CD14-positive monocyte (primary cell): Measurements from ENCODE around the gene PDE9A. TPM values are rescaled to one million over a fixed set of nuclear protein-coding genes. Genes with fewer than 3 reads are reported as not detected.

ENCODE experiments used
- DNase-seq, 3 donors: peaks; one replicate each; pipeline ENCODE4 v3.0.0-alpha.2; 2011 to 2022
- H2AFZ ChIP-seq: 2 replicates; pipeline ENCODE4 v1.6.0; 2012; ENCODE audit warnings: mild to moderate bottlenecking, low read depth, low read length, inconsistent platforms; ENCODE audit not compliant: insufficient read depth, poor library complexity, severe bottlenecking
- H3K27ac ChIP-seq, 2 donors: 1 replicate in 1 of 2; 2 replicates in 1 of 2; pipeline ENCODE4 v1.5.1; 2012 to 2013; ENCODE audit warnings: low read length in 2 of 2, control low read depth in 1 of 2, inconsistent platforms in 1 of 2, low read depth in 1 of 2, mild to moderate bottlenecking in 1 of 2
- H3K27me3 ChIP-seq, 2 donors: one replicate each; pipeline versions ENCODE4 v1.6.0 to v1.6.1; 2011 to 2013; ENCODE audit warnings: low read length in 2 of 2; ENCODE audit not compliant: control insufficient read depth in 2 of 2, insufficient read depth in 2 of 2
- H3K36me3 ChIP-seq, 2 donors: replicated peaks in 1 of 2; 1 replicate in 1 of 2; 2 replicates in 1 of 2; pipeline versions ENCODE4 v1.5.1 to v1.6.1; 2012 to 2013; ENCODE audit warnings: low read length in 2 of 2, control low read depth in 1 of 2, inconsistent platforms in 1 of 2, mild to moderate bottlenecking in 1 of 2; ENCODE audit not compliant: insufficient read depth in 2 of 2, control insufficient read depth in 1 of 2
- H3K4me1 ChIP-seq, 2 donors: 1 replicate in 1 of 2; 2 replicates in 1 of 2; pipeline versions ENCODE4 v1.5.1 to v1.6.1; 2012 to 2013; ENCODE audit warnings: low read length in 2 of 2, control low read depth in 1 of 2, inconsistent platforms in 1 of 2, mild to moderate bottlenecking in 1 of 2, moderate library complexity in 1 of 2; ENCODE audit not compliant: insufficient read depth in 2 of 2, control insufficient read depth in 1 of 2
- H3K4me2 ChIP-seq: replicated peaks from 2 replicates; pipeline ENCODE3; 2012; ENCODE audit warnings: low read length, moderate library complexity, mild to moderate bottlenecking; ENCODE audit not compliant: poor library complexity, severe bottlenecking; ENCODE audit errors: extremely low read depth
- H3K4me3 ChIP-seq, 3 experiments: fragments of 200-600 bp in 1 of 3; sonication (generic) in 1 of 3; replicated peaks in 1 of 3; 1 replicate in 2 of 3; 2 replicates in 1 of 3; pipeline ENCODE4 v1.5.1; 2011 to 2013; ENCODE audit warnings: low read length in 3 of 3, mild to moderate bottlenecking in 3 of 3, control low read depth in 2 of 3, low read depth in 2 of 3, inconsistent platforms in 1 of 3, moderate library complexity in 1 of 3
- H3K79me2 ChIP-seq: 2 replicates; pipeline ENCODE4 v1.6.0; 2012; ENCODE audit warnings: mild to moderate bottlenecking, control low read depth, inconsistent platforms, low read length, moderate library complexity; ENCODE audit not compliant: insufficient read depth
- H3K9ac ChIP-seq: 2 replicates; pipeline ENCODE4 v1.6.0; 2017; ENCODE audit warnings: low read length, mild to moderate bottlenecking; ENCODE audit not compliant: insufficient read depth, poor library complexity, severe bottlenecking
- H3K9me3 ChIP-seq, 2 donors: replicated peaks in 1 of 2; 1 replicate in 1 of 2; 2 replicates in 1 of 2; pipeline versions ENCODE4 v1.5.1 to v1.6.1; 2012 to 2013; ENCODE audit warnings: low read length in 2 of 2, control low read depth in 1 of 2; ENCODE audit not compliant: control insufficient read depth in 1 of 2, insufficient read depth in 1 of 2
- H4K20me1 ChIP-seq: 2 replicates; pipeline ENCODE4 v1.6.0; 2012; ENCODE audit warnings: mild to moderate bottlenecking, low read length, control low read depth, moderate library complexity; ENCODE audit not compliant: insufficient read depth
- H3K27ac Mint-ChIP-seq, 7 donors: one replicate each; pipeline ENCODE4 v1.8.0; 2020; ENCODE audit warnings: mild to moderate bottlenecking in 7 of 7, mixed read lengths in 7 of 7, moderate library complexity in 6 of 7, inconsistent platforms in 2 of 7
- H3K27me3 Mint-ChIP-seq, 3 donors: one replicate each; pipeline ENCODE4 v1.8.0; 2021 to 2022; ENCODE audit warnings: low read depth in 3 of 3, mild to moderate bottlenecking in 3 of 3, mixed read lengths in 3 of 3, moderate library complexity in 3 of 3, inconsistent platforms in 1 of 3
- H3K36me3 Mint-ChIP-seq, 2 donors: one replicate each; pipeline ENCODE4 v1.8.0; 2020; ENCODE audit warnings: mixed read lengths in 2 of 2, inconsistent platforms in 1 of 2, mild to moderate bottlenecking in 1 of 2
- H3K4me1 Mint-ChIP-seq: one replicate; pipeline ENCODE4 v1.8.0; 2020; ENCODE audit warnings: mild to moderate bottlenecking, mixed read lengths
- H3K4me3 Mint-ChIP-seq, 2 donors: one replicate each; pipeline ENCODE4 v1.8.0; 2020; ENCODE audit warnings: mild to moderate bottlenecking in 2 of 2, mixed read lengths in 2 of 2, moderate library complexity in 1 of 2
- H3K9me3 Mint-ChIP-seq, 7 donors: one replicate each; pipeline ENCODE4 v1.8.0; 2020 to 2022; ENCODE audit warnings: mixed read lengths in 7 of 7, mild to moderate bottlenecking in 6 of 7, moderate library complexity in 6 of 7, inconsistent platforms in 2 of 7
- CTCF ChIP-seq: fragments of 200-600 bp; IDR thresholded peaks from one replicate; pipeline ENCODE4 v1.8.0; 2022; ENCODE audit warnings: antibody characterized with exemption, mild to moderate bottlenecking
- WGBS: methylation state at CpG from one replicate; pipeline ENCODE4 v1.1.5; 2013; ENCODE audit warnings: missing lambda C conversion rate; ENCODE audit not compliant: insufficient coverage; 5-methylcytosine and 5-hydroxymethylcytosine counted together
- intact Hi-C, 2 donors: fragments of 100-400 bp; cut with micrococcal nuclease; formaldehyde crosslinking; loops; one replicate each; pipeline versions ENCODE4 v1.15.0 to v1.15.1; 2023
- polyA plus RNA-seq, 3 donors: library from polyadenylated mRNA; depleted of rRNA in 1 of 3; unstranded in 2 of 3; stranded (reverse) in 1 of 3; fragments of 300-500 nt in 2 of 3; fragments of >200 nt in 1 of 3; fragmentation: Illumina TruSeq in 2 of 3; gene quantifications; 1 replicate in 2 of 3; 2 replicates in 1 of 3; pipeline ENCODE4 v1.2.3, GENCODE V29; 2012 to 2021

Gene PDE9A
- polyA plus RNA-seq, 3 donors, result 0.05 to 0.52 TPM; not detected in 1

GRCh38 chr21:42769183-42769819 lies 115.9 kb downstream of the PDE9A start:
- Histone ChIP-seq H3K4me3 (no peak overlapping the region), H3K36me3 (no peaks in the 10 kb centered on the region), H3K27ac (no peak overlapping the region), H3K9ac (no peak overlapping the region), H3K27me3 (no peaks in the 10 kb centered on the region), H3K4me1 (peaks cover 0 to under 1% of the 10 kb centered on the region in 2 donors), H4K20me1 (no peaks in the 10 kb centered on the region), H3K4me2 (no peak overlapping the region), H2AFZ (no peak overlapping the region), H3K9me3 (no peaks in the 10 kb centered on the region), H3K79me2 (no peaks in the 10 kb centered on the region)
- no peak overlapping the region for H3K4me3 Mint-ChIP-seq
- WGBS, result 92% methylated on average over 9 of the region's 9 CpGs
- no peaks in the 10 kb centered on the region for H3K4me1 Mint-ChIP-seq
- H3K9me3 Mint-ChIP-seq, result peaks cover 0 to 3% (median 0%) of the 10 kb centered on the region in 7 donors
- intact Hi-C loops, result no loop called here
- H3K27me3 Mint-ChIP-seq, result peaks cover 0 to 7% (median 0%) of the 10 kb centered on the region in 3 donors
- no peaks in the 10 kb centered on the region for H3K36me3 Mint-ChIP-seq
- H3K27ac Mint-ChIP-seq, result no peak overlapping the region
- no peak for TF ChIP-seq CTCF
- no peak for DNase-seq

- Histone ChIP-seq H2AFZ (no peak overlapping the region), H4K20me1 (no peaks in the 10 kb centered on the region), H3K27me3 (no peaks in the 10 kb centered on the region), H3K79me2 (no peaks in the 10 kb centered on the region), H3K4me3 (no peak overlapping the region), H3K9ac (no peak overlapping the region), H3K27ac (no peak overlapping the region), H3K4me2 (no peak overlapping the region), H3K9me3 (no peaks in the 10 kb centered on the region), H3K36me3 (no peaks in the 10 kb centered on the region), H3K4me1 (no peaks in the 10 kb centered on the region)
- WGBS, result 91% methylated on average over 24 of the region's 28 CpGs
- no peak for TF ChIP-seq CTCF
- H3K27me3 Mint-ChIP-seq, result peaks cover 0 to 5% (median 0%) of the 10 kb centered on the region in 3 donors
- no peak overlapping the region for H3K27ac Mint-ChIP-seq
- intact Hi-C loops, result no loop called here
- peaks cover 0 to 3% (median 0%) of the 10 kb centered on the region in 7 donors for H3K9me3 Mint-ChIP-seq
- no peaks in the 10 kb centered on the region for H3K36me3 Mint-ChIP-seq
- no peak overlapping the region for H3K4me3 Mint-ChIP-seq
- H3K4me1 Mint-ChIP-seq, result no peaks in the 10 kb centered on the region
- no peak for DNase-seq
Measured at GRCh38 chr21:42769820-42770716, 116.6 kb downstream of the PDE9A start.
